ENCODE results near the gene CD109.

The CD109 gene

GRCh38 chr6:73743556-73743955 lies 47.6 kb downstream of the CD109 start:
- no peak overlapping the region for H3K4me3 ChIP-seq (ENCODE audit: low read depth, low read length)
- no peak for TF ChIP-seq CTCF (IDR thresholded peaks at IDR 0.05; ENCODE audit: low read depth, low read length)

GRCh38 chr6:73746787-73747186 lies 50.8 kb downstream of the CD109 start:
- no peak for TF ChIP-seq CTCF (IDR thresholded peaks at IDR 0.05; ENCODE audit: low read depth, low read length)
- no peak overlapping the region for H3K4me3 ChIP-seq (ENCODE audit: low read depth, low read length)

GRCh38 chr6:73747289-73747688 lies 51.3 kb downstream of the CD109 start:
- no peak overlapping the region for H3K4me3 ChIP-seq (ENCODE audit: low read depth, low read length)
- no peak for TF ChIP-seq CTCF (IDR thresholded peaks at IDR 0.05; ENCODE audit: low read depth, low read length)

GRCh38 chr6:73752943-73753342 lies 56.9 kb downstream of the CD109 start:
- TF ChIP-seq CTCF (IDR thresholded peaks at IDR 0.05; ENCODE audit: low read depth, low read length), result no peak
- H3K4me3 ChIP-seq (ENCODE audit: low read depth, low read length), result no peak overlapping the region

- no peak for TF ChIP-seq CTCF (IDR thresholded peaks at IDR 0.05; ENCODE audit: low read depth, low read length)
- H3K4me3 ChIP-seq (ENCODE audit: low read depth, low read length), result no peak overlapping the region
Observed at GRCh38 chr6:73766040-73766439, 70.0 kb downstream of the CD109 start.

- H3K4me3 ChIP-seq (ENCODE audit: low read depth, low read length), result no peak overlapping the region
- no peak for TF ChIP-seq CTCF (IDR thresholded peaks at IDR 0.05; ENCODE audit: low read depth, low read length)
Observed at GRCh38 chr6:73768558-73768957, 72.6 kb downstream of the CD109 start.

- TF ChIP-seq CTCF (IDR thresholded peaks at IDR 0.05; ENCODE audit: low read depth, low read length), result no peak
Observed at GRCh38 chr6:73769976-73770375, 74.0 kb downstream of the CD109 start.

More at GRCh38 chr6:73769976-73770375, 74.0 kb downstream of the CD109 start:
- H3K4me3 ChIP-seq (ENCODE audit: low read depth, low read length), result no peak overlapping the region
